Thyroid gland (tissue), 4 donors: Measurements from ENCODE around the gene SRPK1. TPM values are rescaled to one million over a fixed set of nuclear protein-coding genes. Genes with fewer than 3 reads are reported as not detected.
"Not testable (repeated sequence)": the region's sequence is repeated elsewhere in the genome, so short reads cannot be mapped to it uniquely, and the experiment has no call there.

Experiments
- DNase-seq, 2 donors: peaks; one replicate each; pipeline ENCODE4 v3.0.0-alpha.2; 2019
- H3K27ac ChIP-seq, 3 donors: fragments of 200-600 bp; sonication (generic); 1 replicate in 2 of 3; 2 replicates in 1 of 3; pipeline ENCODE4 v1.5.1; 2016 to 2019; ENCODE audit warnings: mild to moderate bottlenecking in 1 of 3, moderate library complexity in 1 of 3
- H3K27me3 ChIP-seq: fragments of 200-600 bp; sonication (generic); one replicate; pipeline ENCODE4 v1.5.1; 2019
- H3K36me3 ChIP-seq, 2 donors: fragments of 200-600 bp; sonication (generic); one replicate each; pipeline ENCODE4 v1.5.1; 2016 to 2019
- H3K4me1 ChIP-seq, 2 donors: fragments of 200-600 bp; sonication (generic); one replicate each; pipeline ENCODE4 v1.5.1; 2017 to 2019
- H3K4me3 ChIP-seq, 3 donors: fragments of 200-600 bp; sonication (generic); replicated peaks in 1 of 3; 1 replicate in 2 of 3; 2 replicates in 1 of 3; pipeline ENCODE4 v1.5.1; 2016; ENCODE audit warnings: mild to moderate bottlenecking in 1 of 3
- H3K9me3 ChIP-seq: fragments of 200-600 bp; sonication (generic); one replicate; pipeline ENCODE4 v1.5.1; 2017
- CTCF ChIP-seq, 6 experiments: fragments of 200-600 bp in 3 of 6; fragments of 450-650 bp in 3 of 6; sonication (generic) in 3 of 6; IDR thresholded peaks; one replicate each; pipeline ENCODE4 v1.5.1; 2016 to 2019; ENCODE audit warnings: antibody characterized with exemption in 6 of 6, mild to moderate bottlenecking in 2 of 6, inconsistent platforms in 1 of 6, moderate library complexity in 1 of 6
- POLR2A ChIP-seq, 2 donors: fragments of 450-650 bp; IDR thresholded peaks; one replicate each; pipeline ENCODE4 v1.6.1; 2017; ENCODE audit warnings: antibody characterized with exemption in 2 of 2, mild to moderate bottlenecking in 2 of 2, moderate library complexity in 1 of 2
- WGBS, 2 donors: methylation state at CpG; one replicate each; pipeline ENCODE4 v1.1.5; 2017; 5-methylcytosine and 5-hydroxymethylcytosine counted together
- intact Hi-C: fragments of 100-400 bp; cut with DNase I; formaldehyde crosslinking; loops from one replicate; pipeline ENCODE4 v1.15.1; 2023
- total RNA-seq, 4 donors: library from RNA; depleted of rRNA; stranded (reverse); fragments of >200 nt; gene quantifications; one replicate each; pipeline ENCODE4 v1.2.3, GENCODE V29; 2016

The SRPK1 gene
- total RNA-seq, 4 donors from 2014 or later, result 34.3 to 54.7 (median 50.7) TPM

GRCh38 chr6:35914536-35914935, 6.4 kb downstream of the SRPK1 start:
- WGBS, 2 donors, result 85 to 92% methylated on average over 6 of the region's 6 CpGs

GRCh38 chr6:35911871-35912653, 8.8 kb downstream of the SRPK1 start:
- no peak overlapping the region for H3K4me3 ChIP-seq
- H3K27me3 ChIP-seq, result no peaks in the 10 kb centered on the region
- TF ChIP-seq CTCF (IDR thresholded peaks at IDR 0.05) (no peak), POLR2A (IDR thresholded peaks at IDR 0.05) (no peak)
- H3K36me3 ChIP-seq, result no peaks in the 10 kb centered on the region
- intact Hi-C loops, result no loop called here
- DNase-seq, result no peak
- no peak overlapping the region for H3K27ac ChIP-seq
- H3K9me3 ChIP-seq, result no peaks in the 10 kb centered on the region
- H3K4me1 ChIP-seq, result no peaks in the 10 kb centered on the region
- 96 to 97% methylated on average over 8 of the region's 8 CpGs for WGBS, 2 donors

More at GRCh38 chr6:35914536-35914935, 6.4 kb downstream of the SRPK1 start:
- no peak for TF ChIP-seq POLR2A (IDR thresholded peaks at IDR 0.05)
- TF ChIP-seq CTCF (IDR thresholded peaks at IDR 0.05), result no peak
- peaks cover 0 to 9% of the 10 kb centered on the region in 2 donors for H3K4me1 ChIP-seq
- DNase-seq, result no peak
- no peak overlapping the region for H3K27ac ChIP-seq
- intact Hi-C loops, result no loop called here
- H3K4me3 ChIP-seq, result no peak overlapping the region
- H3K36me3 ChIP-seq, result no peaks in the 10 kb centered on the region
- H3K27me3 ChIP-seq, result no peaks in the 10 kb centered on the region
- no peaks in the 10 kb centered on the region for H3K9me3 ChIP-seq

- H3K9me3 ChIP-seq, H3K27me3 ChIP-seq, H3K4me3 ChIP-seq, H3K36me3 ChIP-seq, DNase-seq, intact Hi-C loops, H3K4me1 ChIP-seq, H3K27ac ChIP-seq: not testable (repeated sequence)
- WGBS, 2 donors, result 95 to 96% methylated on average over 2 of the region's 2 CpGs
Measured at GRCh38 chr6:35909571-35909970, 11.3 kb downstream of the SRPK1 start.

DNA sequence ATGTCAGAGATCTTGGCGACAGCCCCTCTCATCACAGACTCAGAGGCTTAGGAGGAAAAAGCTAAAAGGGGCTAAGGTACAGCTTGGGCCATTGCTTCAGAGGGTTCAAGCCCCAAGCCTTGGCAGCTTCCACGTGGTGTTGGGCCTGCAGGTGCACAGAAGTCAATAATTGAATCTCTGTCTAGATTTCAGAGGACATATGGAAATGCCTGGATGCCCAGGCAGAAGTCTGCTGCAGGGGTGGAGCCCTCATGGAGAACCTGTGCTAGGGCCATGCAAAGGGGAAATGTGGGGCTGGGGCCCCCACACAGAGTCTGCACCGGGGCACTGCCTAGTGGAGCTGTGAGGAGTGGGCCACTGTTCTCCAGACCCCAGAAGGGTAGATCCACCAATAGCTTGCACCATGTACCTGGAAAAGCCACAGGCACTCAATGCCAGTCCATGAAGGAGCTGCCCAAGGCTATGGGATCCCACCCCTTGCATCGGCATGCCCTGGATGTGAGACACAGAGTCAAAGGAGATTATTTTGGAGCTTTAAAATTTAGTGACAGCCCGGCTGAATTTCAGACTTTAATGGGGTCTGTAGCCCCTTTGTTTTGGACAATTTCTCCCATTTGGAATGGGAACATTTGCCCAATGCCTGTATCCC, 12.0 kb downstream of the SRPK1 start:
- H3K27me3 ChIP-seq, intact Hi-C loops, H3K27ac ChIP-seq, H3K4me1 ChIP-seq, H3K4me3 ChIP-seq, H3K36me3 ChIP-seq, H3K9me3 ChIP-seq, DNase-seq: not testable (repeated sequence)
- 97% methylated on average over 4 of the region's 5 CpGs for WGBS, 2 donors

- TF ChIP-seq CTCF (IDR thresholded peaks at IDR 0.05) (no peak), POLR2A (IDR thresholded peaks at IDR 0.05) (no peak)
- no peaks in the 10 kb centered on the region for H3K27me3 ChIP-seq
- H3K4me1 ChIP-seq, result no peaks in the 10 kb centered on the region
- H3K27ac ChIP-seq, result no peak overlapping the region
- 92 to 94% methylated on average over 6 of the region's 6 CpGs for WGBS, 2 donors
- no peak overlapping the region for H3K4me3 ChIP-seq
- intact Hi-C loops, result no loop called here
- H3K36me3 ChIP-seq, result no peaks in the 10 kb centered on the region
- no peak for DNase-seq
- H3K9me3 ChIP-seq, result no peaks in the 10 kb centered on the region
Measured at GRCh38 chr6:35907750-35908149, 13.1 kb downstream of the SRPK1 start.

- Histone ChIP-seq H3K27ac (no peak overlapping the region), H3K27me3 (no peaks in the 10 kb centered on the region), H3K4me3 (no peak overlapping the region), H3K36me3 (no peaks in the 10 kb centered on the region), H3K4me1 (no peaks in the 10 kb centered on the region), H3K9me3 (no peaks in the 10 kb centered on the region)
- DNase-seq, result no peak
- no peak for TF ChIP-seq CTCF (IDR thresholded peaks at IDR 0.05)
- intact Hi-C loops, result no loop called here
- 90 to 95% methylated on average over 2 of the region's 2 CpGs for whole genome bisulfite sequencing, 2 donors
Measured at GRCh38 chr6:35906499-35906846, 14.4 kb downstream of the SRPK1 start.
